Calu3 (cell line): ENCODE results near the gene S100A7A. TPM values are rescaled to one million over a fixed set of nuclear protein-coding genes. Genes with fewer than 3 reads are reported as not detected.

Experiments used
- Bru-seq: library from RNA; stranded (reverse); fragments of 400-500 nt; gene quantifications from one replicate; lab custom pipeline; 2021; lab: Mats Ljungman, UMichigan
- BruChase-seq, 2 experiments: library from RNA; stranded (reverse); fragments of 400-500 nt; gene quantifications; one replicate each; lab custom pipeline; 2021; lab: Mats Ljungman, UMichigan
- BruUV-seq: library from RNA; stranded (reverse); fragments of 400-500 nt; replicated peaks from 2 replicates; lab custom pipeline; 2021; lab: Mats Ljungman, UMichigan
- CTCF ChIA-PET: fragments of 300-600 bp; sonication (Branson Sonifier 250); formaldehyde crosslinking; loops from one replicate; lab custom pipeline; 2022; ENCODE audit warnings: antibody characterized with exemption; lab: Charles Lee
- DNase-seq: peaks from one replicate; pipeline ENCODE4 v3.0.0; 2022
- H3K27ac Mint-ChIP-seq: one replicate; pipeline ENCODE4 v1.8.0; 2022; ENCODE audit warnings: mixed read lengths; ENCODE audit not compliant: unreplicated experiment
- H3K27me3 Mint-ChIP-seq: one replicate; pipeline ENCODE4 v1.8.0; 2022; ENCODE audit warnings: mixed read lengths; ENCODE audit not compliant: unreplicated experiment
- H3K36me3 Mint-ChIP-seq: one replicate; pipeline ENCODE4 v1.8.0; 2022; ENCODE audit warnings: mild to moderate bottlenecking, moderate library complexity, mixed read lengths; ENCODE audit not compliant: insufficient read depth, unreplicated experiment
- H3K4me1 Mint-ChIP-seq: one replicate; pipeline ENCODE4 v1.8.0; 2022; ENCODE audit warnings: mild to moderate bottlenecking, low read depth, mixed read lengths; ENCODE audit not compliant: unreplicated experiment
- H3K4me3 Mint-ChIP-seq: one replicate; pipeline ENCODE4 v1.8.0; 2022; ENCODE audit warnings: mild to moderate bottlenecking, low read depth, moderate library complexity, mixed read lengths; ENCODE audit not compliant: unreplicated experiment
- H3K9me3 Mint-ChIP-seq: one replicate; pipeline ENCODE4 v1.8.0; 2022; ENCODE audit warnings: low read depth, mixed read lengths; ENCODE audit not compliant: unreplicated experiment
- CTCF ChIP-seq: fragments of 200-600 bp; IDR thresholded peaks from one replicate; pipeline ENCODE4 v1.8.0; 2022; ENCODE audit warnings: antibody characterized with exemption; ENCODE audit not compliant: unreplicated experiment
- intact Hi-C: fragments of 100-400 bp; cut with micrococcal nuclease; formaldehyde crosslinking; loops from one replicate; pipeline ENCODE4 v1.10.0; 2022; ENCODE audit not compliant: unreplicated experiment
- long read RNA-seq: library from polyadenylated mRNA; stranded (forward); transcript quantifications from one replicate; pipeline ENCODE4 v2.0.0, GENCODE V29; 2022
- total RNA-seq: library from RNA; stranded (reverse); gene quantifications from 2 replicates; pipeline ENCODE4 v1.2.3, GENCODE V29; 2022

S100A7A gene
- not detected in 2 replicates for total RNA-seq
- not detected for Bru-seq, nascent RNA
- BruChase-seq, experiment 1, labeled RNA remaining after a 6-hour chase = not detected
- not detected for BruChase-seq, experiment 2, labeled RNA remaining after a 2-hour chase
- long read RNA-seq = 0 reads

GRCh38 chr1:153415850-153416570, at the start of gene S100A7A:
TSS of gene S100A7A (plus strand) at chr1:153416520. CDS start at chr1:153418083, 1,563 bp downstream.
- CTCF ChIA-PET = no interaction called here
- no peak for DNase-seq
- intact Hi-C loops = no loop called here
- Mint-ChIP-seq H3K4me3 (no peak within 1 kb of the TSS), H3K9me3 (no peaks in the 10 kb centered on the region), H3K4me1 (no peaks in the 10 kb centered on the region), H3K27me3 (peaks cover 81% of the 10 kb centered on the region), H3K27ac (no peak within 1 kb of the TSS), H3K36me3 (no peaks in the 10 kb centered on the region)
- TF ChIP-seq CTCF = no peak
- BruUV-seq = no TSS peak

- no peak overlapping the region for H3K27ac Mint-ChIP-seq
- CTCF ChIA-PET = no interaction called here
- no peak for DNase-seq
- no peak for TF ChIP-seq CTCF
- H3K27me3 Mint-ChIP-seq = peaks cover 90% of the 10 kb centered on the region
- no peaks in the 10 kb centered on the region for H3K9me3 Mint-ChIP-seq
- intact Hi-C loops = no loop called here
- H3K4me3 Mint-ChIP-seq = no peak overlapping the region
- no peaks in the 10 kb centered on the region for H3K36me3 Mint-ChIP-seq
- H3K4me1 Mint-ChIP-seq = peaks cover 13% of the 10 kb centered on the region
- BruUV-seq = no TSS peak
These were observed 49.2 kb upstream of the S100A7A start for GRCh38 chr1:153367090-153367489.

GRCh38 chr1:153368495-153368894, 47.8 kb upstream of the S100A7A start:
- no peak for TF ChIP-seq CTCF
- peaks cover 91% of the 10 kb centered on the region for H3K27me3 Mint-ChIP-seq
- no peak overlapping the region for H3K4me3 Mint-ChIP-seq
- no peak overlapping the region for H3K27ac Mint-ChIP-seq
- no peak for DNase-seq
- no peaks in the 10 kb centered on the region for H3K36me3 Mint-ChIP-seq
- no peaks in the 10 kb centered on the region for H3K9me3 Mint-ChIP-seq
- intact Hi-C loops = no loop called here
- H3K4me1 Mint-ChIP-seq = peaks cover 13% of the 10 kb centered on the region
- BruUV-seq = no TSS peak
- CTCF ChIA-PET = no interaction called here

GRCh38 chr1:153370146-153370545, 46.2 kb upstream of the S100A7A start:
- TF ChIP-seq CTCF = no peak
- CTCF ChIA-PET = no interaction called here
- Mint-ChIP-seq H3K9me3 (no peaks in the 10 kb centered on the region), H3K36me3 (no peaks in the 10 kb centered on the region), H3K4me3 (no peak overlapping the region), H3K27ac (no peak overlapping the region), H3K4me1 (peaks cover 4% of the 10 kb centered on the region), H3K27me3 (peaks cover 76% of the 10 kb centered on the region)
- DNase-seq = no peak
- BruUV-seq = no TSS peak
- intact Hi-C loops = no loop called here
